SK-N-SH (cell line): ENCODE results near the gene CALM1. TPM values are rescaled to one million over a fixed set of nuclear protein-coding genes. Genes with fewer than 3 reads are reported as not detected.
A peak's percentile ranks its signal among the peaks of the same experiment; 100 is the strongest.

ENCODE experiments used
- CTCF ChIA-PET: fragments of 300-600, 350-600 bp; formaldehyde crosslinking; extraction: SDS; loops from one replicate; lab custom pipeline; 2021; lab: Yijun Ruan, JAX
- POLR2A ChIA-PET: fragments of 350-600 bp; sonication (Branson Sonifier 250); formaldehyde crosslinking; extraction: SDS; loops from one replicate; lab custom pipeline; 2020; ENCODE audit warnings: antibody characterized with exemption, inconsistent platforms; lab: Yijun Ruan, JAX
- DNase-seq: peaks from one replicate; pipeline ENCODE4 v3.0.0; 2012
- H2AFZ ChIP-seq: fragments of 200-600 bp; sonication (generic); 2 replicates; pipeline ENCODE4 v1.8.1; 2016; ENCODE audit warnings: antibody characterized with exemption, mild to moderate bottlenecking, low read depth
- H3F3A ChIP-seq: fragments of 200-600 bp; sonication (generic); replicated peaks from 2 replicates; pipeline ENCODE3; 2016; ENCODE audit warnings: antibody characterized with exemption, mild to moderate bottlenecking; ENCODE audit not compliant: insufficient read depth
- H3K27ac ChIP-seq, 2 experiments: fragments of 200-500 bp in 1 of 2; fragments of 200-600 bp in 1 of 2; sonication (Bioruptor generic) in 1 of 2; sonication (generic), shearing (Covaris generic) in 1 of 2; 2 replicates each; pipeline versions ENCODE4 v1.5.1 to v1.6.1; 2014 to 2016; ENCODE audit warnings: low read depth in 2 of 2, inconsistent platforms in 1 of 2, low read length in 1 of 2, mild to moderate bottlenecking in 1 of 2, mixed read lengths in 1 of 2
- H3K27me3 ChIP-seq: fragments of 200-600 bp; sonication (generic), shearing (Covaris generic); 2 replicates; pipeline ENCODE4 v1.6.1; 2016; ENCODE audit warnings: mixed run types; ENCODE audit not compliant: insufficient read depth
- H3K36me3 ChIP-seq, 2 experiments: fragments of 200-500 bp in 1 of 2; fragments of 200-600 bp in 1 of 2; sonication (Bioruptor generic) in 1 of 2; sonication (generic) in 1 of 2; replicated peaks in 1 of 2; 2 replicates each; pipeline versions ENCODE3 to v1.5.1; 2014 to 2016; ENCODE audit warnings: low read length in 1 of 2, mild to moderate bottlenecking in 1 of 2; ENCODE audit not compliant: insufficient read depth in 2 of 2, control insufficient read depth in 1 of 2
- H3K4me1 ChIP-seq, 2 experiments: fragments of 200-500 bp in 1 of 2; fragments of 200-600 bp in 1 of 2; sonication (Bioruptor generic) in 1 of 2; sonication (generic), shearing (Covaris generic) in 1 of 2; 2 replicates each; pipeline versions ENCODE4 v1.5.1 to v1.6.1; 2014 to 2016; ENCODE audit warnings: low read depth in 1 of 2, low read length in 1 of 2, mixed run types in 1 of 2; ENCODE audit not compliant: insufficient read depth in 2 of 2, control insufficient read depth in 1 of 2
- H3K4me2 ChIP-seq: fragments of 200-600 bp; sonication (generic), shearing (Covaris generic); 2 replicates; pipeline ENCODE4 v1.6.1; 2017; ENCODE audit warnings: mixed run types
- H3K4me3 ChIP-seq, 2 experiments: fragments of 200-500 bp in 1 of 2; fragments of 200-600 bp in 1 of 2; sonication (Bioruptor generic) in 1 of 2; sonication (generic), shearing (Covaris generic) in 1 of 2; 2 replicates each; pipeline versions ENCODE4 v1.5.1 to v1.8.1; 2014 to 2016; ENCODE audit warnings: low read depth in 2 of 2, inconsistent platforms in 1 of 2, low read length in 1 of 2, mild to moderate bottlenecking in 1 of 2, mixed read lengths in 1 of 2, moderate library complexity in 1 of 2
- H3K79me2 ChIP-seq: fragments of 200-600 bp; sonication (generic); 2 replicates; pipeline ENCODE4 v1.8.1; 2017; ENCODE audit warnings: mild to moderate bottlenecking; ENCODE audit not compliant: insufficient read depth
- H3K9ac ChIP-seq: fragments of 200-600 bp; sonication (generic); 2 replicates; pipeline ENCODE4 v1.6.1; 2017; ENCODE audit warnings: mixed run types
- H3K9me2 ChIP-seq: fragments of 200-600 bp; sonication (generic); 2 replicates; pipeline ENCODE4 v1.6.1; 2017; ENCODE audit warnings: mixed run types
- H3K9me3 ChIP-seq: fragments of 200-600 bp; sonication (generic); 2 replicates; pipeline ENCODE4 v1.6.1; 2017; ENCODE audit warnings: mixed run types, mild to moderate bottlenecking, moderate library complexity
- H4K20me1 ChIP-seq: fragments of 200-600 bp; sonication (generic); 2 replicates; pipeline ENCODE4 v1.6.1; 2017; ENCODE audit warnings: mild to moderate bottlenecking, mixed run types; ENCODE audit not compliant: insufficient read depth
- CHD2 ChIP-seq: fragments of 150-350 bp; IDR thresholded peaks from 2 replicates; pipeline ENCODE4 v1.6.1; 2018; ENCODE audit warnings: low read length; ENCODE audit not compliant: partially characterized antibody
- CTCF ChIP-seq: fragments of 200-600 bp; sonication (generic); IDR thresholded peaks from 2 replicates; pipeline ENCODE4 v1.6.1; 2017; ENCODE audit warnings: antibody characterized with exemption, mild to moderate bottlenecking, moderate library complexity
- ELF1 ChIP-seq: IDR thresholded peaks from 2 replicates; pipeline ENCODE4 v1.4.0; 2012
- GABPA ChIP-seq: IDR thresholded peaks from 2 replicates; pipeline ENCODE4 v1.4.0; 2012; ENCODE audit warnings: low read depth, mild to moderate bottlenecking
- MAX ChIP-seq: IDR thresholded peaks from 2 replicates; pipeline ENCODE4 v1.4.0; 2012; ENCODE audit warnings: low read depth
- MEF2A ChIP-seq: IDR thresholded peaks from 2 replicates; pipeline ENCODE4 v1.4.0; 2012; ENCODE audit warnings: low read depth, borderline replicate concordance
- NFIC ChIP-seq: IDR thresholded peaks from 2 replicates; pipeline ENCODE4 v1.4.0; 2012; ENCODE audit warnings: borderline replicate concordance
- PBX3 ChIP-seq: IDR thresholded peaks from 2 replicates; pipeline ENCODE4; 2012
- RAD21 ChIP-seq: IDR thresholded peaks from 2 replicates; pipeline ENCODE4 v1.6.1; 2012; ENCODE audit warnings: mild to moderate bottlenecking, low read length
- RCOR1 ChIP-seq: fragments of 150-350 bp; IDR thresholded peaks from 2 replicates; pipeline ENCODE4 v1.6.1; 2017; ENCODE audit warnings: antibody characterized with exemption, low read length
- TCF12 ChIP-seq: IDR thresholded peaks from 2 replicates; pipeline ENCODE4 v1.4.0; 2012
- TEAD4 ChIP-seq: IDR thresholded peaks from 2 replicates; pipeline ENCODE4 v1.4.0; 2012; ENCODE audit warnings: mild to moderate bottlenecking, borderline replicate concordance; ENCODE audit not compliant: insufficient read depth
- ZBTB33 ChIP-seq: IDR thresholded peaks from 2 replicates; pipeline ENCODE4 v1.4.0; 2012; ENCODE audit warnings: low read depth, borderline replicate concordance
- WGBS: methylation state at CpG from one replicate; pipeline ENCODE4 v1.1.6; 2017; ENCODE audit warnings: low lambda C conversion rate; 5-methylcytosine and 5-hydroxymethylcytosine counted together
- polyA plus RNA-seq, 3 experiments: library from polyadenylated mRNA; depleted of rRNA; stranded (reverse); fragments of >200 nt; gene quantifications; 2 replicates each; pipeline ENCODE4 v1.2.3, GENCODE V29; 2012

The CALM1 gene
- polyA plus RNA-seq, 1 of the 3 experiments (the other 2 are of a cell fraction) = 299 TPM

GRCh38 chr14:90407230-90407629 lies 10.4 kb downstream of the CALM1 start:
- Histone ChIP-seq H3K79me2 (peaks cover 12% of the 10 kb centered on the region; the same call in 1 of the 2 replicates), H3K4me1 (peaks cover 14 to 17% of the 10 kb centered on the region in 2 experiments; a peak in 3 of 4 replicates), H3K9me3 (no peaks in the 10 kb centered on the region), H3F3A (peaks cover 37% of the 10 kb centered on the region), H3K27ac (peak overlapping the region; percentile 22 to 89; a peak in 2 of 4 replicates), H3K9me2 (no peaks in the 10 kb centered on the region)
- no peak for TF ChIP-seq CHD2
- TF ChIP-seq TCF12 = no peak
- TF ChIP-seq TEAD4 = no peak
- no peak for TF ChIP-seq RAD21
- no peak for TF ChIP-seq RCOR1
- TF ChIP-seq, all 33 proteins: peak for 0
- no peak overlapping the region for H3K4me3 ChIP-seq
- no peak overlapping the region for H2AFZ ChIP-seq
- H3K27me3 ChIP-seq = no peaks in the 10 kb centered on the region
- H3K9ac ChIP-seq = no peak overlapping the region
- H4K20me1 ChIP-seq = peaks cover 21% of the 10 kb centered on the region
- ChIA-PET CTCF (interaction anchor here (0.9 to 11.9 kb wide), 9 partner anchors 8 to 351 kb away, joined by 3 to 146 read pairs (median 4); no protein-coding TSS in a partner anchor), POLR2A (interaction anchor here (0.7 to 1.2 kb wide), 3 partner anchors 10 to 48 kb away, joined by 3 to 7 read pairs (median 4); no protein-coding TSS in a partner anchor)
- DNase-seq = no peak
- no peak overlapping the region for H3K4me2 ChIP-seq
- WGBS = 95% methylated on average over 3 of the region's 3 CpGs
- H3K36me3 ChIP-seq = peaks cover 37 to 53% of the 10 kb centered on the region in 2 experiments

GRCh38 chr14:90408713-90409112 lies 11.9 kb downstream of the CALM1 start:
- no peaks in the 10 kb centered on the region for H3K79me2 ChIP-seq
- WGBS = 95% methylated on average over 6 of the region's 6 CpGs

More at GRCh38 chr14:90408713-90409112, 11.9 kb downstream of the CALM1 start:
- ChIA-PET POLR2A (interaction anchor here (0.9 to 1.3 kb wide), 2 partner anchors 10 to 288 kb away, joined by 3 read pairs; no protein-coding TSS in a partner anchor), CTCF (interaction anchor here (0.6 to 11.9 kb wide), 9 partner anchors 8 to 349 kb away, joined by 3 to 146 read pairs (median 3); no protein-coding TSS in a partner anchor)
- no peak overlapping the region for H3K4me3 ChIP-seq
- peaks cover 31% of the 10 kb centered on the region for H3F3A ChIP-seq
- peaks cover 6% of the 10 kb centered on the region for H4K20me1 ChIP-seq
- H2AFZ ChIP-seq = no peak overlapping the region
- H3K27ac ChIP-seq = peak overlapping the region; percentile 76 to 89
- TF ChIP-seq ZBTB33 = peak; percentile 20; the same call in 1 of the 2 replicates
- no peak for TF ChIP-seq GABPA
- no peak for TF ChIP-seq CTCF
- no peak for TF ChIP-seq TEAD4
- no peak for TF ChIP-seq MAX
- no peak for TF ChIP-seq MEF2A
- no peak for TF ChIP-seq ELF1
- no peak for TF ChIP-seq PBX3
- TF ChIP-seq NFIC = no peak
- peaks cover 14 to 17% of the 10 kb centered on the region in 2 experiments; a peak in 3 of 4 replicates for H3K4me1 ChIP-seq
- H3K36me3 ChIP-seq = peaks cover 22 to 39% of the 10 kb centered on the region in 2 experiments
- no peak for DNase-seq
- H3K9me2 ChIP-seq = no peaks in the 10 kb centered on the region
- H3K27me3 ChIP-seq = no peaks in the 10 kb centered on the region
- H3K9ac ChIP-seq = peak overlapping the region; percentile 8; the same call in 1 of the 2 replicates
- H3K9me3 ChIP-seq = no peaks in the 10 kb centered on the region
- peak overlapping the region; percentile 72; the same call in 1 of the 2 replicates for H3K4me2 ChIP-seq
